Stomach (tissue), 9 donors: ENCODE measurements around the gene ANGEL2. TPM values are rescaled to one million over a fixed set of nuclear protein-coding genes. Genes with fewer than 3 reads are reported as not detected.
"Not testable (repeated sequence)": the region's sequence is repeated elsewhere in the genome, so short reads cannot be mapped to it uniquely, and the experiment has no call there.

ENCODE experiments used
- DNase-seq, 2 donors: peaks; one replicate each; pipeline versions ENCODE4 v3.0.0 to v3.0.0-alpha.2; 2013 to 2019
- H3K27ac ChIP-seq, 5 donors: fragments of 200-600 bp in 4 of 5; sonication (generic) in 4 of 5; one replicate each; pipeline ENCODE4 v1.5.1; 2013 to 2019; ENCODE audit warnings: mild to moderate bottlenecking in 1 of 5, moderate library complexity in 1 of 5
- H3K27me3 ChIP-seq, 3 donors: fragments of 200-600 bp; sonication (generic); one replicate each; pipeline ENCODE4 v1.5.1; 2017 to 2019; ENCODE audit warnings: mixed run types in 1 of 3
- H3K36me3 ChIP-seq, 4 donors: fragments of 200-600 bp; sonication (generic); 1 replicate in 3 of 4; 2 replicates in 1 of 4; pipeline ENCODE4 v1.5.1; 2016 to 2019
- H3K4me1 ChIP-seq, 4 donors: fragments of 200-600 bp; sonication (generic); one replicate each; pipeline ENCODE4 v1.5.1; 2016 to 2019
- H3K4me3 ChIP-seq, 4 donors: fragments of 200-600 bp; sonication (generic) in 3 of 4; one replicate each; pipeline ENCODE4 v1.5.1; 2016 to 2019; ENCODE audit warnings: mild to moderate bottlenecking in 1 of 4
- H3K9me3 ChIP-seq, 4 donors: fragments of 200-600 bp; sonication (generic); one replicate each; pipeline ENCODE4 v1.5.1; 2016 to 2019
- CTCF ChIP-seq, 7 experiments: fragments of 450-650 bp in 4 of 7; fragments of 200-600 bp in 3 of 7; sonication (generic) in 3 of 7; IDR thresholded peaks; one replicate each; pipeline ENCODE4 v1.5.1; 2016 to 2019; ENCODE audit warnings: antibody characterized with exemption in 7 of 7, control low read depth in 2 of 7, mild to moderate bottlenecking in 1 of 7
- EP300 ChIP-seq: sonication (generic); formaldehyde crosslinking; IDR thresholded peaks from one replicate; pipeline ENCODE4 v1.6.1; 2017; ENCODE audit warnings: antibody characterized with exemption
- POLR2A ChIP-seq, 4 donors: fragments of 450-650 bp; IDR thresholded peaks; one replicate each; pipeline ENCODE4 v1.6.1; 2016; ENCODE audit warnings: antibody characterized with exemption in 4 of 4, control low read depth in 2 of 4, mild to moderate bottlenecking in 1 of 4, moderate library complexity in 1 of 4
- POLR2AphosphoS5 ChIP-seq, 3 donors: sonication (generic); formaldehyde crosslinking; IDR thresholded peaks; one replicate each; pipeline ENCODE4 v1.6.1; 2016; ENCODE audit warnings: antibody characterized with exemption in 3 of 3
- WGBS, 5 donors: extraction: QIAGEN DNeasy Blood & Tissue Kit in 3 of 5; methylation state at CpG; one replicate each; pipeline versions ENCODE4 v1.1.5 to v1.1.7; 2013 to 2018; 5-methylcytosine and 5-hydroxymethylcytosine counted together
- intact Hi-C: fragments of 100-400 bp; cut with DNase I; formaldehyde crosslinking; loops from one replicate; pipeline ENCODE4 v1.15.1; 2023; ENCODE audit warnings: low total_unique reads
- polyA plus RNA-seq, 3 donors: library from polyadenylated mRNA; stranded (reverse); fragments of 200-250 nt; gene quantifications; one replicate each; pipeline ENCODE4 v1.2.3, GENCODE V29; 2013
- total RNA-seq, 5 donors: library from RNA; depleted of rRNA; stranded (reverse); fragments of >200 nt; gene quantifications; one replicate each; pipeline versions ENCODE4 v1.1.0 to v1.2.3, GENCODE V29; 2014 to 2016
- donor health status: healthy with polysubstance abuse.
- donor health status: Bipolar disorder and iron deficiency.
- donor health status: healthy.

ANGEL2 gene
- total and polyA plus RNA-seq, 8 donors: 3.2 to 107 (median 20.1) TPM

- no peak for DNase-seq
- WGBS, 5 donors: 61 to 80% (median 72%) methylated on average over 3 of the region's 3 CpGs
Measured at GRCh38 chr1:212968368-212968863, 47.3 kb downstream of the ANGEL2 start.

GRCh38 chr1:212967801-212968200 lies 47.9 kb downstream of the ANGEL2 start:
- Histone ChIP-seq H3K36me3 (no peaks in the 10 kb centered on the region), H3K27ac (no peak overlapping the region), H3K4me3 (no peak overlapping the region), H3K9me3 (no peaks in the 10 kb centered on the region), H3K4me1 (no peaks in the 10 kb centered on the region), H3K27me3 (no peaks in the 10 kb centered on the region)
- DNase-seq: no peak
- TF ChIP-seq EP300 (no peak), CTCF (IDR thresholded peaks at IDR 0.05) (peak in 5 of 7 experiments; percentile 22 to 50 (median 37)), POLR2AphosphoS5 (IDR thresholded peaks at IDR 0.05) (no peak)
- 75 to 86% (median 77%) methylated on average over 8 of the region's 8 CpGs for WGBS, 5 donors
- intact Hi-C loops: no loop called here

More at GRCh38 chr1:212968368-212968863, 47.3 kb downstream of the ANGEL2 start:
- no peaks in the 10 kb centered on the region for H3K4me1 ChIP-seq
- intact Hi-C loops: no loop called here
- no peaks in the 10 kb centered on the region for H3K9me3 ChIP-seq
- no peak overlapping the region for H3K27ac ChIP-seq
- no peaks in the 10 kb centered on the region for H3K36me3 ChIP-seq
- no peak overlapping the region for H3K4me3 ChIP-seq
- TF ChIP-seq POLR2A (IDR thresholded peaks at IDR 0.05) (no peak), POLR2AphosphoS5 (IDR thresholded peaks at IDR 0.05) (no peak), CTCF (IDR thresholded peaks at IDR 0.05) (no peak), EP300 (no peak)
- no peaks in the 10 kb centered on the region for H3K27me3 ChIP-seq

- Histone ChIP-seq H3K4me3 (no peak overlapping the region), H3K9me3 (no peaks in the 10 kb centered on the region), H3K36me3 (no peaks in the 10 kb centered on the region), H3K4me1 (no peaks in the 10 kb centered on the region), H3K27ac (no peak overlapping the region), H3K27me3 (no peaks in the 10 kb centered on the region)
- no peak for TF ChIP-seq CTCF (IDR thresholded peaks at IDR 0.05)
- TF ChIP-seq POLR2AphosphoS5 (IDR thresholded peaks at IDR 0.05): no peak
- TF ChIP-seq EP300: no peak
- TF ChIP-seq POLR2A (IDR thresholded peaks at IDR 0.05): no peak
- 85 to 94% (median 92%) methylated on average over 5 of the region's 5 CpGs for WGBS, 5 donors
- DNase-seq: no peak
- intact Hi-C loops: no loop called here
Measured at GRCh38 chr1:212966616-212967015, 49.1 kb downstream of the ANGEL2 start.

DNA sequence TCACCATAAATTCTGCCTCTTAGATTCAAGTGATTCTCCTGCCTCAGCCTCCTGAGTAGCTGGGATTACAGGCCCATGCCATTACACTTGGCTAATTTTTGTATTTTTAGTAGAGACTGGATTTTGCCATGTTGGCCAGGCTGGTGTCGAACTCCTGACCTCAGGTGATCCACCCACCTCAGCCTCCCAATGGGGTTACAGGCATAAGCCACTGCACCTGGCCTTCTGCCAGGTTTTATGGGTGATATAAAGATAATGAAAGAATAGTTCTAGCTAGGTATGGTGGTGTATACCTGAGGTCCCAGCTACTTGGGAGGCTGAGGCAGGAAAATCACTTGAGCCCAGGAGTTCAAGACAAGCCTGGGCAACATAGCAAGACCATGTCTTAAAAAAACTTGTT lies 50.7 kb downstream of the ANGEL2 start:
- H3K9me3 ChIP-seq, H3K4me3 ChIP-seq, H3K36me3 ChIP-seq, DNase-seq, H3K4me1 ChIP-seq, intact Hi-C loops, H3K27ac ChIP-seq, H3K27me3 ChIP-seq: not testable (repeated sequence)
- 92 to 100% (median 97%) methylated on average over 1 of the region's 1 CpG for WGBS, 5 donors

- Histone ChIP-seq H3K27ac (no peak overlapping the region), H3K4me3 (no peak overlapping the region), H3K9me3 (no peaks in the 10 kb centered on the region), H3K27me3 (no peaks in the 10 kb centered on the region), H3K36me3 (no peaks in the 10 kb centered on the region), H3K4me1 (no peaks in the 10 kb centered on the region)
- no peak for DNase-seq
- intact Hi-C loops: no loop called here
- 88 to 97% (median 95%) methylated on average over 6 of the region's 6 CpGs for WGBS, 5 donors
- no peak for TF ChIP-seq EP300
- no peak for TF ChIP-seq POLR2A (IDR thresholded peaks at IDR 0.05)
Measured at GRCh38 chr1:212964102-212964501, 51.6 kb downstream of the ANGEL2 start.
